IgD-negative memory B cell (primary cell): ENCODE results near the gene SFI1. TPM values are rescaled to one million over a fixed set of nuclear protein-coding genes. Genes with fewer than 3 reads are reported as not detected.
"Not testable (repeated sequence)": the region's sequence is repeated elsewhere in the genome, so short reads cannot be mapped to it uniquely, and the experiment has no call there.

Experiments
- H3K27ac Mint-ChIP-seq, 3 donors: one replicate each; pipeline ENCODE4 v1.8.0; 2020 to 2022; ENCODE audit warnings: mild to moderate bottlenecking in 3 of 3, mixed read lengths in 3 of 3, moderate library complexity in 1 of 3
- H3K27me3 Mint-ChIP-seq: one replicate; pipeline ENCODE4 v1.8.0; 2021; ENCODE audit warnings: mixed read lengths
- H3K36me3 Mint-ChIP-seq: one replicate; pipeline ENCODE4 v1.8.0; 2020; ENCODE audit warnings: mild to moderate bottlenecking, mixed read lengths
- H3K4me1 Mint-ChIP-seq, 3 donors: one replicate each; pipeline ENCODE4 v1.8.0; 2020 to 2022; ENCODE audit warnings: mixed read lengths in 3 of 3, mild to moderate bottlenecking in 1 of 3
- H3K4me3 Mint-ChIP-seq, 4 donors: one replicate each; pipeline ENCODE4 v1.8.0; 2020 to 2022; ENCODE audit warnings: mild to moderate bottlenecking in 4 of 4, mixed read lengths in 4 of 4, moderate library complexity in 3 of 4
- H3K9me3 Mint-ChIP-seq, 3 donors: one replicate each; pipeline ENCODE4 v1.8.0; 2020 to 2021; ENCODE audit warnings: mixed read lengths in 3 of 3, mild to moderate bottlenecking in 1 of 3
- polyA plus RNA-seq: library from polyadenylated mRNA; unstranded; fragments of 300-500 nt; fragmentation: Illumina TruSeq; gene quantifications from one replicate; pipeline ENCODE4 v1.2.3, GENCODE V29; 2021

SFI1 gene
- polyA plus RNA-seq, 1 donor from 2014 or later, result 15.5 TPM

GRCh38 chr22:31544481-31545480 is 48.4 kb downstream of the SFI1 start:
- Mint-ChIP-seq H3K36me3 (peaks cover 6% of the 10 kb centered on the region), H3K9me3 (no peaks in the 10 kb centered on the region), H3K4me1 (no peaks in the 10 kb centered on the region), H3K27me3 (no peaks in the 10 kb centered on the region), H3K27ac (no peak overlapping the region), H3K4me3 (no peak overlapping the region)

GRCh38 chr22:31550871-31551370 is 54.6 kb downstream of the SFI1 start:
- no peaks in the 10 kb centered on the region for H3K9me3 Mint-ChIP-seq
- peaks cover 4 to 8% (median 8%) of the 10 kb centered on the region in 3 donors for H3K4me1 Mint-ChIP-seq
- H3K36me3 Mint-ChIP-seq, result peaks cover 3% of the 10 kb centered on the region
- H3K4me3 Mint-ChIP-seq, result no peak overlapping the region
- no peaks in the 10 kb centered on the region for H3K27me3 Mint-ChIP-seq
- no peak overlapping the region for H3K27ac Mint-ChIP-seq

- Mint-ChIP-seq H3K27me3 (no peaks in the 10 kb centered on the region), H3K4me1 (peaks cover 7 to 10% (median 9%) of the 10 kb centered on the region in 3 donors), H3K4me3 (no peak overlapping the region), H3K9me3 (no peaks in the 10 kb centered on the region), H3K27ac (peak overlapping the region in 1 of 3 donors; percentile 58), H3K36me3 (no peaks in the 10 kb centered on the region)
Measured at GRCh38 chr22:31556627-31557203, 60.4 kb downstream of the SFI1 start.

GRCh38 chr22:31558546-31558945 is 62.2 kb downstream of the SFI1 start:
- H3K9me3 Mint-ChIP-seq, H3K27ac Mint-ChIP-seq, H3K4me3 Mint-ChIP-seq, H3K36me3 Mint-ChIP-seq, H3K27me3 Mint-ChIP-seq, H3K4me1 Mint-ChIP-seq: not testable (repeated sequence)

- Mint-ChIP-seq H3K9me3 (no peaks in the 10 kb centered on the region), H3K4me1 (peaks cover 0 to 4% (median 2%) of the 10 kb centered on the region in 3 donors), H3K4me3 (no peak overlapping the region), H3K36me3 (peaks cover 2% of the 10 kb centered on the region), H3K27me3 (no peaks in the 10 kb centered on the region), H3K27ac (no peak overlapping the region)
Measured at GRCh38 chr22:31561238-31561887, 65.0 kb downstream of the SFI1 start.

GRCh38 chr22:31561970-31562369 is 65.6 kb downstream of the SFI1 start:
- no peak overlapping the region for H3K27ac Mint-ChIP-seq
- H3K9me3 Mint-ChIP-seq, result no peaks in the 10 kb centered on the region
- H3K4me1 Mint-ChIP-seq, result no peaks in the 10 kb centered on the region
- H3K36me3 Mint-ChIP-seq, result peaks cover 2% of the 10 kb centered on the region
- no peak overlapping the region for H3K4me3 Mint-ChIP-seq
- H3K27me3 Mint-ChIP-seq, result no peaks in the 10 kb centered on the region

GRCh38 chr22:31566484-31566883 is 70.1 kb downstream of the SFI1 start:
- Mint-ChIP-seq H3K27ac (peak overlapping the region in 1 of 3 donors; percentile 4), H3K9me3 (no peaks in the 10 kb centered on the region), H3K4me3 (no peak overlapping the region), H3K27me3 (no peaks in the 10 kb centered on the region), H3K4me1 (no peaks in the 10 kb centered on the region), H3K36me3 (peaks cover 2% of the 10 kb centered on the region)

GRCh38 chr22:31567196-31567595 is 70.9 kb downstream of the SFI1 start:
- Mint-ChIP-seq H3K4me3 (no peak overlapping the region), H3K36me3 (peaks cover 2% of the 10 kb centered on the region), H3K4me1 (no peaks in the 10 kb centered on the region), H3K9me3 (no peaks in the 10 kb centered on the region), H3K27ac (no peak overlapping the region), H3K27me3 (no peaks in the 10 kb centered on the region)

GRCh38 chr22:31567702-31568101 is 71.4 kb downstream of the SFI1 start:
- H3K36me3 Mint-ChIP-seq, result peaks cover 2% of the 10 kb centered on the region
- no peak overlapping the region for H3K27ac Mint-ChIP-seq
- H3K9me3 Mint-ChIP-seq, result no peaks in the 10 kb centered on the region
- no peaks in the 10 kb centered on the region for H3K4me1 Mint-ChIP-seq
- no peak overlapping the region for H3K4me3 Mint-ChIP-seq
- H3K27me3 Mint-ChIP-seq, result no peaks in the 10 kb centered on the region

- H3K4me1 Mint-ChIP-seq, result no peaks in the 10 kb centered on the region
- no peak overlapping the region for H3K27ac Mint-ChIP-seq
- no peak overlapping the region for H3K4me3 Mint-ChIP-seq
- H3K27me3 Mint-ChIP-seq, result no peaks in the 10 kb centered on the region
- H3K36me3 Mint-ChIP-seq, result no peaks in the 10 kb centered on the region
- no peaks in the 10 kb centered on the region for H3K9me3 Mint-ChIP-seq
Measured at GRCh38 chr22:31569126-31569525, 72.8 kb downstream of the SFI1 start.

GRCh38 chr22:31572939-31573338 is 76.6 kb downstream of the SFI1 start:
- H3K27ac Mint-ChIP-seq, result peak overlapping the region in 1 of 3 donors; percentile 5
- H3K27me3 Mint-ChIP-seq, result no peaks in the 10 kb centered on the region
- H3K4me1 Mint-ChIP-seq, result no peaks in the 10 kb centered on the region
- H3K36me3 Mint-ChIP-seq, result peaks cover 2% of the 10 kb centered on the region
- H3K4me3 Mint-ChIP-seq, result no peak overlapping the region
- no peaks in the 10 kb centered on the region for H3K9me3 Mint-ChIP-seq

GRCh38 chr22:31574055-31574670 is 77.8 kb downstream of the SFI1 start:
- Mint-ChIP-seq H3K4me3 (no peak overlapping the region), H3K36me3 (peaks cover 2% of the 10 kb centered on the region), H3K4me1 (no peaks in the 10 kb centered on the region), H3K27ac (peak overlapping the region in 1 of 3 donors; percentile 31), H3K9me3 (no peaks in the 10 kb centered on the region), H3K27me3 (no peaks in the 10 kb centered on the region)

GRCh38 chr22:31575190-31575589 is 78.9 kb downstream of the SFI1 start:
- H3K4me3 Mint-ChIP-seq, result no peak overlapping the region
- H3K36me3 Mint-ChIP-seq, result peaks cover 2% of the 10 kb centered on the region
- no peak overlapping the region for H3K27ac Mint-ChIP-seq

GRCh38 chr22:31577711-31578110 is 81.4 kb downstream of the SFI1 start:
- H3K27me3 Mint-ChIP-seq, result no peaks in the 10 kb centered on the region
- H3K4me1 Mint-ChIP-seq, result peaks cover 5 to 6% (median 5%) of the 10 kb centered on the region in 3 donors
- H3K9me3 Mint-ChIP-seq, result no peaks in the 10 kb centered on the region
- H3K27ac Mint-ChIP-seq, result no peak overlapping the region
- H3K4me3 Mint-ChIP-seq, result no peak overlapping the region
- peaks cover 2% of the 10 kb centered on the region for H3K36me3 Mint-ChIP-seq

More at GRCh38 chr22:31575190-31575589, 78.9 kb downstream of the SFI1 start:
- H3K4me1 Mint-ChIP-seq, result no peaks in the 10 kb centered on the region
- no peaks in the 10 kb centered on the region for H3K27me3 Mint-ChIP-seq
- H3K9me3 Mint-ChIP-seq, result no peaks in the 10 kb centered on the region

- Mint-ChIP-seq H3K27me3 (no peaks in the 10 kb centered on the region), H3K27ac (no peak overlapping the region), H3K36me3 (peaks cover 2% of the 10 kb centered on the region), H3K9me3 (no peaks in the 10 kb centered on the region), H3K4me1 (peaks cover 6% of the 10 kb centered on the region in 3 donors), H3K4me3 (no peak overlapping the region)
Measured at GRCh38 chr22:31578171-31578570, 81.8 kb downstream of the SFI1 start.
